Stimulated activated CD4-positive, alpha-beta T cell treated with anti-CD3 and anti-CD28 coated beads, Interleukin-4, amount 100 ng/mL, for 1 hour (primary cell): ENCODE data around the gene ITGA4.

Experiments used
- DNase-seq: peaks from one replicate; pipeline ENCODE4 v3.0.0-alpha.2; 2020

ITGA4 gene

GRCh38 chr2:181517685-181518301, 60.6 kb downstream of the ITGA4 start:
- no peak for DNase-seq

GRCh38 chr2:181520253-181520652, 63.1 kb downstream of the ITGA4 start:
- DNase-seq = no peak

GRCh38 chr2:181523756-181524155, 66.6 kb downstream of the ITGA4 start:
- no peak for DNase-seq

GRCh38 chr2:181526014-181526413, 68.8 kb downstream of the ITGA4 start:
- no peak for DNase-seq

DNA sequence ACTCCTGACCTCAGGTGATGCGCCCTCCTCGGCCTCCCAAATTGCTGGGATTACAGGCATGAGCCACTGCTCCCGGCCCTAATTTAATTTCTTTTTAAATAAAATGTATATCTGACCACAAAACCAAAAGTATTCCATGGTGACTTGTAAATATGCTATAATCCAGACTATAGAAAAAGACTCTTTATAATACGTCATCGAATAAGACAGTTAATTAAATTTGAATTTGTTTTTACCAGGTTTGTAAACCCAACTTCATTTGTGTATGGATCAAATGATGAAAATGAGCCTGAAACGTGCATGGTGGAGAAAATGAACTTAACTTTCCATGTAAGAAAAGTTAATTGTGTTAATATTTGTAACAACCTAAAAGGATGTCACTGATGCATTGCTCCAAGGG, 69.9 kb downstream of the ITGA4 start:
- DNase-seq = no peak

DNA sequence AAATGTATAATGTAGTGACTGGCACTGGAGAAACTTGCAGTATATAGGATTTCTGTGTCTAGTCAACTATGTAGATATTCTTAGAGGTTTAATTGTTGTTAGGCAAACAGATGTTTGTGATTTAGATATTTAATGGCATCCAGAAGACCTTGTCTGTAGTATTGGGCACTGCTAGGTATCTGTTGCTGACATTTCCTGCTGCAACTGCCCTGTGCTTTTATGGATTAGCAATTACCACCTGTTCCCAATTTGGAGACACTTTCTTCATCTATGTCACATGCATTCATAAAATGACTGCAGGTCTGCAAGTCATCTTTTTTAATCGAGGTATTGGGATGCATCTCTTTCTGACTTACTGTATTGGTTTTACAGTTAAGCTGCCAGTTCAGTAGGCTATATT, 71.3 kb downstream of the ITGA4 start:
- no peak for DNase-seq

GRCh38 chr2:181536730-181537129, 79.5 kb downstream of the ITGA4 start:
- DNase-seq = no peak

- no peak for DNase-seq
Measured at GRCh38 chr2:181540421-181540820, 83.2 kb downstream of the ITGA4 start.

- no peak for DNase-seq
Measured at GRCh38 chr2:181542170-181542569, 85.0 kb downstream of the ITGA4 start.

DNA sequence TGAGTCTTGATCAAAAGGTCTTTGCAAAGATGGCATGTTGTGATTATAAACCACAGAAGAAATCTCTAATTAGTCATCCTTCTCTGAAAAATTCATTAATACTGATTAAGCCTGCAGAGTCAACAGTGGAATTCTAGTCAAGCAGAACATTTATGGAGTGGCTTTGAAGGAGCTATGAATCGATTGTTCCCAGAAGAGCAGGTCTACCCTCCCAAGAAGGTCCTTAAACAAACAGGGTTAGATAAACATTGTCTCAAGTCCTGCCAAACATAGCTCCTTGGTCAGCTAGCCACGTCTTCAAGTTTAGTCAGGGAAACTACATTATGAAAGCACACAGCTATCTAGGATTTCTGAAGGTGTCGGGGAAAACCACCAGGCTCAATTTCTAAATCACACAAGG, 88.9 kb downstream of the ITGA4 start:
- DNase-seq = no peak

GRCh38 chr2:181552808-181553207, 95.6 kb downstream of the ITGA4 start:
- DNase-seq = no peak

DNA sequence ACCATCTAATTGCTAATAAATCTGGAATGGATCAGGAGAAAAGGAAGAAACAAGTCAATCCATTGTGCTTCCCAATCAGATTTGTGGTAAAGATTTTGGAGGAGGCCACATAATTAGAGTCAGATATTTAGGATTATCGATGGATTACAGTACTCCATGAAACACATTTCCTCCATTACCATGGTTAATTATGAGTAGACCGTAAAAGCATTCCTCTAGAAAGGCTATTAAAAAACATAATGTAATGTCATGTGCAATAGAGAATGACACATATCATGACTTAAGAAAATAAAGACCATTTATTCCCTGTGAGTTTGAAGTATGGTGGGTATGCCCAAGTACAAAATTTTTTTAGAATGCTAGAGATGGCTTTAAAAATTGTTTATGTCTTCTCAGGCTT, 96.1 kb downstream of the ITGA4 start:
- no peak for DNase-seq

DNA sequence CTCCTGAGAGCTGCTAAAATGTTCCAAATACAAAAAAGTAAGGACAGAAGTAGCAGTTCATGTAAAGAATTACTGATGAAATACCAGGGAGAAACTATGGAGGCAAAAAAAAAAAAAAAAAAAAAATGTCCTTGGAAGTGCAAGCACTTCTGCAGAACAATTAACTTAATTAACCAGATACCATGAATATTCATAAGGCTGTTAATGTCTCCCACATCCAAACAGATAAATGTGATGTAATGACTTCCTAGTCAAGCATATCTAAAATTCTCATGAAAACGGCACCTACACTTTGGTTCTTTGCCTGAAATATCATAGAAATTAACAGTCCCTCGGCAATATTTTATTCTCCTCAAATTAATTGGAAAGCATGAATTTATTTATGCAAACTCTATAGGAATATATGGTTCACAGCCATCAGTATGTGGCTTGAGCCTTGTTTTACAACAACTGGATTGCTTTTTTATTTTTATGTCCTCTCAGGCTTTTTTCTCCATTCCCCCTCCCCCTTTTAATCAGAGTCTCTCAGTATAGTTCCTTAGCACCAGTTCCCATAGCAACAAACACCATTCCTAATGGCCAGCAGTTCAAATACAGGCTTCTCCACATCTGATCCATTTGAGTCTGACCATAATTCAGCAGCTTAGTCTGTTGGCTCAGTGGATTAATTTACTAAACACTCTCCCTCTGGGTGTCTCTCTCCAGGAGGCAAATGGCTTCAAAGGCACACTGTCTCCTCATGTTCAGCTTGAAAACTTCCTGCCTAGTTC, 97.1 kb downstream of the ITGA4 start:
- no peak for DNase-seq

DNA sequence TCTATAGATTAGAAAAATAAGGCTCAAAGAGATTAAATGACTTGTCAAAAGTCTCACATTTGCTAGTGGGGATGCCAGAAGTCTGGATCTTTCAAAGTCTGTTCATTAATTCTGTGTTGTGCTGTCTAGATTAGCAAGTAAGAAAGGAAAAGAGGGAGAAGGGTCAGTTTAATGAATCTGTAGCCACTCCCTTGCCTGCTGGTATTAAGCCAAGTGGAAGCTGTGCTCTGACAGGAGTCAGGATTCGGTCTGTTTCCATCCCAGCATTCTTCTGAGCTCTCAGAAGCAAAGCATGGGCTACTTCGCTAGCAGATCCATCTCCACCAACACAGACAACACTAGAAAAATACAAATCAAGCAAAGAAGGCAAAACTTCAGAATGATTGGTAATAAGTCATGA, 101.2 kb downstream of the ITGA4 start:
- no peak for DNase-seq

DNA sequence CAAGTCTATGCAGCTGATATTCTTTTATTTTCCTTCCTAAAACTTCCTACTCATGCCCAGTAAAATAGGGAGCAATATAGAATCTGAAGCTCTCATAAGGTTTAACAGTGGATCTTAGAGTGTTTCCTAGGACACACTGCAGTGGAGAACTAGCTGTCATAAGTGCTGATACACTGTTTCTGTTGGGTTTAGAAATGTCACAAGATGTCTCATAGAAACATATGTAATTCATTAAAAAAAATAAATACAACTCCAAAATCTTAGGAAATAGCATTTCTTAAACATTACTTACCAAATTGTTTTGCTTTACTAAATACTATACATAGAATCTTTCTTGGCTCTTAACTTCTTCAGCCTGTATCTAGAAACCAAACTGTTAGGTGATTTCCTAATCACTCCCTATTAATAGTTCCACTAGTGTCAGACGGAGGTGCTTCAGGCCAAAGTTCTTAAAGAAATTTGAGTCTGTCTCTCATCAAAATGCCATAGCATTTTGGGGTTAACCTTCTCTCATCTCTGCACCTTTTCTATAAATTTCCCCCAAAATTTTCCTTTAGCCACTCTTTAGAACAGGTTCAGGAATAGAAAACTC, 106.0 kb downstream of the ITGA4 start:
- no peak for DNase-seq

- DNase-seq = no peak
Measured at GRCh38 chr2:181566334-181567032, 109.3 kb downstream of the ITGA4 start.

DNA sequence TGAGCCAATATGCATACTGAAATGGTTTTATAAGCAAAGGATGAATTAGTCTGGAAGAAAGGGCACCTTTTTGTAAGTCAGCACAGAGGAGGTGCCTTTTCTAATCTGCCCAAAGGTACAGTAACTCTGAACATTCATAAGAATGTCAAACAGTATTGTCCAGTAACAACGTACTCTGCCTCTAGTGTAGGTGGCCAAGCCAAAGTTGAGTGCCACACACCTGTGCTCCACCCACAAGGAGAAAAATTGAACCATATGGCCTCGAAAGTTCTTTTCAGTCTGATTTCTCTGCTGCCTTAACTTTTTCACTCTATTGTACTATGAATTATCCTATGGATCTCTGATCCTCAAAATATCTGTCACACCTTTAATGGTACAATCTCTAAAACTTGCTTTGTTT, 112.9 kb downstream of the ITGA4 start:
- no peak for DNase-seq

- no peak for DNase-seq
Measured at GRCh38 chr2:181570833-181571661, 113.9 kb downstream of the ITGA4 start.

- no peak for DNase-seq
Measured at GRCh38 chr2:181573140-181573736, 116.1 kb downstream of the ITGA4 start.

GRCh38 chr2:181574321-181574720, 117.1 kb downstream of the ITGA4 start:
- DNase-seq = no peak

- no peak for DNase-seq
Measured at GRCh38 chr2:181575024-181575649, 118.0 kb downstream of the ITGA4 start.

GRCh38 chr2:181575650-181576025, 118.5 kb downstream of the ITGA4 start:
- DNase-seq = no peak
